ENCODE measurements around the gene GSS.

Gene GSS

DNA sequence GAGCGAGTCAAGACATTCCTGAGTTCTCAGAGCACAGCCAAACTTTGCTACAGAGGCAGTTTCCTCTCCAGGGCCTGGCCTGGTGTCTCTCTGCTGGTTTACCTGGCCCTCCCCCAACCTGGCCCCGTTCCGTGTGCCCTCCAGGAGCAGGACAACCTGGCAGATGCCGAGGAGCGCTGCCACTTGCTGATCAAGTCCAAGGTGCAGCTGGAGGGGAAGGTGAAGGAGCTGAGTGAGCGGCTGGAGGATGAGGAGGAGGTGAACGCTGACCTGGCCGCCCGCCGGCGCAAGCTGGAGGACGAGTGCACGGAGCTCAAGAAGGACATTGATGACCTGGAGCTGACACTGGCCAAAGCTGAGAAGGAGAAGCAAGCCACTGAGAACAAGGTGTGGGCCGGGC is 39.6 kb upstream of the GSS start:
- in situ Hi-C loops (cut with HindIII; ENCODE audit: low pct_ligation_motif_present, low pct_unique_long_range_greater_than_20kb, low sequenced_read_pairs), result no loop called here
- no peak for DNase-seq

DNA sequence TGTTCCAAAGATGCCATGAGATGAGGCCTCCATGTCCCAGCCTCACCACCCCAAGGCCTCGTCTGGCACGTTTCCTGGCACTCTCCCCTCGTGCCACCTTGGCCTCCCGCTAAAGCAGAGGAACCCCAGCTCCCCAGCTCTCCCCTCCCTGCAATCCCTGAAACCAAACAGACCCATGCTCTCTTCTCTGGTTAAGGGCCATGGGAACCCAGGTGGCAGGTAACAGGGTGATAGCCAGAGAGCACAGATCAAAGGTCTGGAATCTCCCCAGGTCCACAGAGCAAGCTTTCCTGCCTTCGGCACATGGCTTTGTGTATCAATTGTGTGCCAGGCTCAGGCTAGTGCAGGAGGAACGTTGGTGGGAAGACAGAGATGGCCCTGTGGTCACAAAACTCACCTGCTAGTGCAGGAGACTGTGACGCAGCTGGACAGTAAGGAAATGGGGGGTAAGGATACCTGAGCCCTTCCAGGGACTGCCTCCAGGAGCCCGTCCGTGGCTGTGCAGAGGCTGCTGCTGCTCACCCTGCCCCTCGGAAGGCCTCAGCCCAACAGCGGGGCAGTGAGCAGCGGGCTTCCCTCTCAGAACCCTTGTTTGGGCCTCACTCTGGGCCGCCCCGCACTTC is 39.0 kb upstream of the GSS start:
- in situ Hi-C loops (cut with HindIII; ENCODE audit: low pct_ligation_motif_present, low pct_unique_long_range_greater_than_20kb, low sequenced_read_pairs), result no loop called here

DNA sequence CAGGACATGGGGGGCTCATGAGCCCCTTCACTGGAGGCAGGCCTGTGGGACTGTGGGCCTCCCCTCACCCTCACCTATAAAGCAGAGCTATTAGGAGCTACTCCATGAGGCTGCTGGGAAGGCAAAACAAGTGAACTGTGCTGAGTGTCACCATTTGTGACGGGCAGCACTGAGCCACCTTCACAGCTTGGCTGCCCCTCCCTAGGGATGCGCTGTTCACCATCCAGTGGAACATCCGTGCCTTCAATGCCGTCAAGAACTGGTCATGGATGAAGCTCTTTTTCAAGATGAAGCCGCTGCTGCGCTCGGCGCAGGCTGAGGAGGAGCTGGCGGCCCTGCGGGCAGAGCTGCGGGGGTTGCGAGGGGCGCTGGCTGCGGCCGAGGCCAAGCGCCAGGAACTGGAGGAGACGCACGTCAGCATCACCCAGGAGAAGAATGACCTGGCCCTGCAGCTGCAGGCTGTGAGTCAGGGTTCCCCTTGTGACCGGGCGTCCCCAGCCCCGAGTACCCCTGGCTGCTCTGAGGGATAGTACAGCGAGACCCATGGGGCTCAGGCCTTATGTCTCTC is 38.4 kb upstream of the GSS start:
- in situ Hi-C loops (cut with HindIII; ENCODE audit: low pct_ligation_motif_present, low pct_unique_long_range_greater_than_20kb, low sequenced_read_pairs), result no loop called here
- DNase-seq, result no peak

More for the DNA sequence above, 39.0 kb upstream of the GSS start:
- DNase-seq, result no peak

DNA sequence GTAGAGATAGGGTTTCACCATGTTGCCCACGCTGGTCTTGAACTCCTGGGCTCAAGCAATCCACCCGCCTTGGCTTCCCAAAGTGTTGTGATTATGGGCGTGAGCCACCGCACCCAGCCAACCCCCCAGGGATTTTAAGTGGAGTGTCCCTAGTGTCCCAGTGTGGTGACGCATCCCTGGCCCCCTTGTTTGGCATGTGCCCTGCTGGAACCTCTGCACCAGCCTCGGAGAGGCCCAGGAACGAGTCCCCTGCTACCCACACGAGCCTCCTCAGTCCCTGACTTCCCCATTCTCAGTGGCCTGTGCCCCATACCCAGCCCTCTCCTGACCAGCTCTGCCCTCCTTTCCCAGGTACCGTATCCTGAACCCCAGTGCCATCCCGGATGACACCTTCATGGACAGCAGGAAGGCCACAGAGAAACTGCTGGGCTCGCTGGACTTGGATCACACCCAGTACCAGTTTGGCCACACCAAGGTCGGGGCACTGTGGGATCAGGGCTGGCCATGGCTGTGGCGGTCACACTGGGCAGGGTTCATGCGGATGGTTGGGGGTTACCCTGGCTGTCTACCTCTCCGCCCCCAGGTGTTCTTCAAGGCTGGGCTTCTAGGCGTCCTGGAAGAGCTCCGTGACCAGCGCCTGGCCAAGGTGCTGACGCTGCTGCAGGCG is 37.3 kb upstream of the GSS start:
- DNase-seq, result no peak
- in situ Hi-C loops (cut with HindIII; ENCODE audit: low pct_ligation_motif_present, low pct_unique_long_range_greater_than_20kb, low sequenced_read_pairs), result no loop called here

DNA sequence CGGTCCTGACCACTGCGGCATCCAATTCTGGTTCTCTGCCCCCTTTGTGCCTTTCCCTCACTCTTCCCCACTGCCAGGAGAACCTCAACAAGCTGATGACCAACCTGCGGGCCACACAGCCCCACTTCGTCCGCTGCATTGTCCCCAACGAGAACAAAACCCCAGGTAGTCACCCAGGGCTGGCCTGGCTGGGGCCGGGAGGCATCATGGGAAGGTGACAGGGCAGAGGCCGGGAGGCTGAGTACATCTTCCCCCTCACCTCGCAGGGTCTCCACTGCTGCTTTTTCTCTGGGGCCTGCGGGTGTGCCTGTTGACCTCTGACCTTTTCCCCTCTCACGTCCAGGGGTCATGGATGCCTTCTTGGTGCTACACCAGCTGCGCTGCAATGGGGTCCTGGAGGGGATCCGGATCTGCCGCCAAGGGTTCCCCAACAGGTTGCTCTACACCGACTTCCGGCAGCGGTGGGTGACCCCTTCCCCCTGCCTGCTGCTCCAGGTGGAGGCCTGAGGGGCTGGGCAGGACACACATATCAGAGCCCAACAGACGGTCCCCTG is 35.1 kb upstream of the GSS start:
- no peak for DNase-seq
- in situ Hi-C loops (cut with HindIII; ENCODE audit: low pct_ligation_motif_present, low pct_unique_long_range_greater_than_20kb, low sequenced_read_pairs), result no loop called here

DNA sequence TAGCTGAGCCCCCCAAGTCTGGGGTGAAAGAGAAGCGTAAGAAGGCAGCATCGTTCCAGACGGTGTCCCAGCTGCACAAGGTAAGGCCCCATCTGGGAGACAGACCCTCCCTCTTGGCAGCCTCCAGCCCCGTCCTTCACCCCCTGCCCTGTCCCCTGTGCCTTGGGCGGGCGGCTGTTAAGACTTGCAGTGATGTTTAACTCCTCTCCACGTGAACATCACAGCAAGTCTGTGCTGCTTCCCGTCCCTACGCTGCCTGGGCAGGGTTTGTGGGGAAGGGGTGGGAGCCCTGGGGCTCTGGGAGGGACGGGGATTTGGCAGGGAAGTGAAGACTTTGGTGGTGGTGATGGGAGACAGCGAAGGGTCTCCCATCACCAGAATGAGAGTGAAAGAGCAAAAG is 34.6 kb upstream of the GSS start:
- in situ Hi-C loops (cut with HindIII; ENCODE audit: low pct_ligation_motif_present, low pct_unique_long_range_greater_than_20kb, low sequenced_read_pairs), result no loop called here
- no peak for DNase-seq

DNA sequence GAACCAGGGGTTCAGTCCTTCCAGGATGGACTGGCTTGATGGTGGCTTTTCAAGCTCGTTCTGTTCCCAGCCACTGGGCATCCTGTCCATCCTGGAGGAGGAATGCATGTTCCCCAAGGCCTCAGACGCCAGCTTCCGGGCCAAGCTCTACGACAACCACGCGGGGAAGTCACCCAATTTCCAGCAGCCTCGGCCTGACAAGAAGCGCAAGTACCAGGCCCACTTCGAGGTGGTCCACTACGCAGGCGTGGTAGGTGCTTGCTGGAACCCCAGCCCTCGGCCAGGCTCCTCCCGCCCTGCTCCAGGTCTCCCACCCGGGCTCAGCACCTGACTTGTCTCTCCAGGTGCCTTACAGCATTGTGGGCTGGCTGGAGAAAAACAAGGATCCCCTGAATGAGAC is 34.1 kb upstream of the GSS start:
- in situ Hi-C loops (cut with HindIII; ENCODE audit: low pct_ligation_motif_present, low pct_unique_long_range_greater_than_20kb, low sequenced_read_pairs), result no loop called here
- DNase-seq, result no peak

DNA sequence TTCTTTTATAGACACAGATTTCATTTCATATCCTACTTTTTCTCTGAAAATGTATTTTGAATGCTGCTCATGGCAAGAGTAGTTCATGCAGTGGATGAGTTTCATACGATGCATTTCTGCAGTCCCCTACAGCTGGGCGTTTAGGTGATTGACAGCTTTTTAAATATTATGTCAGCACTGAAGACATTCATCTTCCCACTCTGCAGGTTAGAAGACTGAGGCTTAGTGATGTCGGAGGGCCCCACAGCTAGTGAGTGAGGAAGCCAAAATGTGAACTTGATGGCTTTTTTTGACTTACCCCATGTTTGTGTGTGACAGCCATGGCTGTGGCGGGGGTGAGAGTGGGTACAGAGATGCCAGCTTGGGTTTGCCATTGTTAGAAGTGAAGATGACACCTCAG is 33.5 kb upstream of the GSS start:
- DNase-seq, result no peak
- in situ Hi-C loops (cut with HindIII; ENCODE audit: low pct_ligation_motif_present, low pct_unique_long_range_greater_than_20kb, low sequenced_read_pairs), result no loop called here

DNA sequence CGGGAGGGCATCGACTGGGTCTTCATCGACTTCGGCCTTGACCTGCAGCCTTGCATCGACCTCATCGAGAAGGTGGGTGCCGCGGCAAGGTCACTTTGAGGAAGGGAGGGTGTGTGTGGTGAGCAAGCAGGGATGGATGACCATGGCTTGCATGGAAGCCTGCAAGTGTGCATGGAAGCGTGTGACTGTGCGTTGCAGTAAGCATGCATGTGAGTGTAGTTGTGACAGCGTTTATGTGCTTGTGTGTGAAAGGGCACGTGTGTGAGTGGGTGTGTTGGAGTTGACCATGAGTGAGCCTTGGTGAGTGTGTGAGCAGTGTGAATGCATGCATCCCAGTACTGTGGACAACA is 32.6 kb upstream of the GSS start:
- in situ Hi-C loops (cut with HindIII; ENCODE audit: low pct_ligation_motif_present, low pct_unique_long_range_greater_than_20kb, low sequenced_read_pairs), result no loop called here
- DNase-seq, result no peak

DNA sequence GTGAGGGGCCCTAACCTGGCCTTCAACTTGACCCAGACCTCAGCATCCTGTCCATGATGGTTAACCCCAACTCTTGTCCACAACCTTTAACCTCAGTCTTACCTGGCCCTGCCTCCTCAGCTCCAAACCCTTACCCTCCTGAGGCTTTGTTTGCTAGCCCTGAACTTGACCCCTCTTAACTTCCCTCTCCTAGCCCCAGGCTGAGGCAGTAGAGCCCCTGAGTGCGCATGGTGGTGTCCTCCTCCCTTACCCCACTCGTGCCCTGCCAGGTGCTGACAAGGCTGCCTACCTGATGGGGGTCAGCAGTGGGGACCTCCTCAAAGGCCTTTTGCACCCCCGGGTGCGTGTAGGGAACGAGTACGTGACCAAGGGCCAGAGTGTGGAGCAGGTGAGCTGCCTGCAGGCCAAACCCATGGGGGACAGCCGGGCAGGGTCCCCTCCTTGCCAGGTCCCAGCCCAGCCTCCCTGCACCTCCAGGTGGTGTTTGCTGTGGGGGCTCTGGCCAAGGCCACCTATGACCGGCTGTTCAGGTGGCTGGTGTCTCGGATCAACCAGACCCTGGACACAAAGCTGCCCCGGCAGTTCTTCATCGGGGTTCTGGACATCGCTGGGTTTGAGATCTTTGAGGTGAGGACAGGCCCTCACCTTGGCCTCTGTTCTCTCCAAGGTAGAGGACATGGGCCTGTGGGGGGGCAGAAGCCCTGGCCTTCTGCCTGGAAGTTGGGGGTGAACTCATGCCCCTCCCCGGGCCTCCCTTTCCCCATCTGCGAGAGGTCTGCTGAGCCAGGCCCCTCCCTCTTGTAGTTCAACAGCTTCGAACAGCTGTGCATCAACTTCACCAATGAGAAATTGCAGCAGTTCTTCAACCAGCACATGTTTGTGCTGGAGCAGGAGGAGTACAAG is 31.9 kb upstream of the GSS start:
- in situ Hi-C loops (cut with HindIII; ENCODE audit: low pct_ligation_motif_present, low pct_unique_long_range_greater_than_20kb, low sequenced_read_pairs), result no loop called here
- DNase-seq, result no peak

DNA sequence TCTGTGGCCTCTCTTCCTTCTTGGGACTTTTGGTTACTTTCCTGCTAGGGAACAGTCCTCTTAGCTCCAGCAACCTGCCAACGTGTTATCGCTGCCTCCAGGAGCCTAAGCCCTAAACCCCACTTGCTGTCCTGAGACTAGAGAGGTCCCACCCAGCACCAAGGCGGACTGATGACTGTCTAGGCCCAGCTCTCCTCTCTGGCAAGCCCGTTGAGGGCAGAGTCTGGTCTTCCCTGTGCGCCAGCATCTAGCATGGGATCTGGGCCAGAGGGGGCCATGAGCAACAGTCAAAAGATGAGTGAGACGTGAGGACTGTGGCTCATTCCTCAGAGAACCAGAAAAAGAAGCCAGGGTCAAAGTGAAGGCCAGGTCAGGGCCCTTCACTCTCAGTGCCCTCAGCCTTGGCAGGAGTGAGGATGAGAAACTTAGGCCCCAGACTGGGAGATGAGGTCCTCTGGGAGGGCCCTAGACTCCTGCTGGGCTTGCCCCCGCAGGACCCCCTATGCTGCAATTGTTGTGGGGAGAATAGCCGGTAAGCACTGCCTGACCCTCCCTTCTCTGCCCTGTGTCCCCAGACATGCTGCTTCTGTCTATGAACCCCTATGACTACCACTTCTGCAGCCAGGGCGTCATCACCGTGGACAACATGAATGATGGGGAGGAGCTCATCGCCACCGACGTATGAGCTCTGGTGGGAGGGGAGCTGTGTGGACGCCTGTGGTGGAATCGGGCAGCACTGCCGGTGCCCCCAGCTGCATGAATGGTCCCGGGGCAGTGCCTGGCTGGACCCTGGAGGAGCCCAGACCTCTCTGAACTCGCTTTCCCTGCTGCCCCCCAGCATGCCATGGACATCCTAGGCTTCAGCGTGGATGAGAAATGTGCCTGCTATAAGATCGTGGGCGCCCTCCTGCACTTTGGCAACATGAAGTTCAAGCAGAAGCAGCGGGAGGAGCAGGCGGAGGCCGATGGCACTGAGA is 31.0 kb upstream of the GSS start:
- in situ Hi-C loops (cut with HindIII; ENCODE audit: low pct_ligation_motif_present, low pct_unique_long_range_greater_than_20kb, low sequenced_read_pairs), result no loop called here

DNA sequence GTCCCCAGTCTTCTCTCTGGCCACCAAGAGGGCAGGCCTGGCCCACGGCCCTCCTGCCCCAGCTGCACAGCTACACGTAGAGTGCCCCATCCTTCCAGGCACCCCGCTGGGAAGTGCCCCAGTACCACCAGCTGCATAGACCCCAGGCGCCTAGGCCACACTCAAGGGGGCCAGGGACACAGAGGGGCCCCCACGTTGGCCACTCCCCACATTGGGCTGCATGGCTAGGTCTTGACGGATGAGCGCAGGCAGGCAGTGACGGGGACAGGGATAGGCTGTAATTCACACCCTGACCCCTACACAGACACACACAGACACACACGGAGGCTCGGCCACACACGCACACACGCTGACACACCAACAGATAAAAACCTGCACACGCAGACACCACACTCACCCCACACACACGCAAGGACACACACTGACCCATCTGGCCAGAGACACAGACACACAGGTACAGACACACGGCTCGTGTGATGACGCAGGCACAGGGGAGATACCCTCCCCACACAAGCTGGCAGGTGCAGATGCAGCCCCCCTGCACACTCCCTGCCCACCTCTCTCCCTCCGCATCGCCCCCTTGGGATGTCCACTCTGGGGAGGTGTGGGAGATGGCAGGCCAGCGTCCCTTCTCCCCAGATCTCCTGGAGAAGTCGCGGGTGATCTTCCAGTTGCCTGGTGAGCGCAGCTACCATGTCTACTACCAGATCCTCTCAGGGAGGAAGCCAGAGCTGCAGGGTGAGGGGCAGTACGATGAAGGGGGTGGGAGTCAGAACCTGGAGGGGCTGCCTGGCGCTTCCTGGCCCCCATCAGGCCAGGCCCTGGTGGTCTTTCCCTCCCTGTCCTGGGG is 30.1 kb upstream of the GSS start:
- in situ Hi-C loops (cut with HindIII; ENCODE audit: low pct_ligation_motif_present, low pct_unique_long_range_greater_than_20kb, low sequenced_read_pairs), result no loop called here
- no peak for DNase-seq

More for the DNA sequence above, 31.0 kb upstream of the GSS start:
- no peak for DNase-seq

DNA sequence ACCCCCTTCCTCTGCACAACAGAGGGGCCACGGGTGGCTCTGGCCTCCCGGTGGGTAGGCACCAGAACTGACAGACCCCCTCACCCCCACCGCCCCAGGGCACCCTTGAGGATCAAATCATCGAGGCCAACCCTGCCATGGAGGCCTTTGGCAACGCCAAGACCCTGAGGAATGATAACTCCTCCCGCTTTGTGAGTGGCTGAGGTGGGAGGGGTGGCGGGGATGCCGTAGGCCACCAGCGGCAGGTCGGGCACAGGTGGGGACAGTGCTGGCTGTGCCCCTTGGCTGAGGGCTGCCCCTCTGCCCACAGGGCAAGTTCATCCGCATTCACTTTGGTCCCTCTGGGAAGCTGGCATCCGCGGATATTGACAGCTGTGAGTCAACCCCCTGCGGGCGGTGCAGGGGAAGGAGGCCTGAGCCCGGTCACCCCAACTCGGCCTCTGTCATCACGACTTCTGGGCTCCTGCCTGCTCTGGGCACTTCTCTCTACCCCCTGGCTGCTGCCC is 29.2 kb upstream of the GSS start:
- DNase-seq, result no peak
- in situ Hi-C loops (cut with HindIII; ENCODE audit: low pct_ligation_motif_present, low pct_unique_long_range_greater_than_20kb, low sequenced_read_pairs), result no loop called here

DNA sequence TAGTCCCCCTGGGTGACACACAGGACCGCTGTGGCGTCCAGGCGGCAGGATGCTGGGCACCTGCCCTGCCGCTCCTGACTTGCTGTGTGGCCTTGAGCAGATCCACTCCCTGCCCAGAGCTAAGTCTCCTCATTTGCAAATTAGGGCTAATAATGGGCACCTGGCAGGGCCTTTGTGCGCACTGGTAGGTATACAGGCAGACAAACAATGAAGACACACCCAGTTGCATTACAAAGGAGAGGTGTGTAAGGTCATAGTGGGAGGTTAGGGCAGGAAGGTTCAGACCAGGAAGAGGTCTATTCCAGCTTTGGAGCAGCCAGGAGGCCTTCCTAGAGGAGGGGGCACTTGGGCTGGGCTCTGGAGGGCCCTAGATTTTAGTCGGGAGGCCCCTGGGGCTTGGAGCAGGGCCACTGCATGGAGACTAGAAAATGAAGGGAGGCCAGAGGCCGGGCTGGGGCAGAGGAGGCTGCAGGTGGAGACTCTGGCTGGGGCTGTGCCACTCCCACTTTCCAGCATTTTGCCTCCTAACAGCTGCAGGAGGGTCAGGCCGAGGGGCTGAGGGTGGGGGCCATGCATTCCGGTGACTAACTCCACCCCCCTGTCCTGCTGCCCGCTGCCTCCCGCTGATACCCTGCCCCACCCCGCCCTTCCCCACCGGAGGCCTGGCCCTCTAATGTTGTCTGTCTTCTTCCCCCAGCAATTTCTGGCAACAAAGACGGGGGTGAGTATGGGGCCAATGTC is 28.6 kb upstream of the GSS start:
- in situ Hi-C loops (cut with HindIII; ENCODE audit: low pct_ligation_motif_present, low pct_unique_long_range_greater_than_20kb, low sequenced_read_pairs), result no loop called here
- no peak for DNase-seq

DNA sequence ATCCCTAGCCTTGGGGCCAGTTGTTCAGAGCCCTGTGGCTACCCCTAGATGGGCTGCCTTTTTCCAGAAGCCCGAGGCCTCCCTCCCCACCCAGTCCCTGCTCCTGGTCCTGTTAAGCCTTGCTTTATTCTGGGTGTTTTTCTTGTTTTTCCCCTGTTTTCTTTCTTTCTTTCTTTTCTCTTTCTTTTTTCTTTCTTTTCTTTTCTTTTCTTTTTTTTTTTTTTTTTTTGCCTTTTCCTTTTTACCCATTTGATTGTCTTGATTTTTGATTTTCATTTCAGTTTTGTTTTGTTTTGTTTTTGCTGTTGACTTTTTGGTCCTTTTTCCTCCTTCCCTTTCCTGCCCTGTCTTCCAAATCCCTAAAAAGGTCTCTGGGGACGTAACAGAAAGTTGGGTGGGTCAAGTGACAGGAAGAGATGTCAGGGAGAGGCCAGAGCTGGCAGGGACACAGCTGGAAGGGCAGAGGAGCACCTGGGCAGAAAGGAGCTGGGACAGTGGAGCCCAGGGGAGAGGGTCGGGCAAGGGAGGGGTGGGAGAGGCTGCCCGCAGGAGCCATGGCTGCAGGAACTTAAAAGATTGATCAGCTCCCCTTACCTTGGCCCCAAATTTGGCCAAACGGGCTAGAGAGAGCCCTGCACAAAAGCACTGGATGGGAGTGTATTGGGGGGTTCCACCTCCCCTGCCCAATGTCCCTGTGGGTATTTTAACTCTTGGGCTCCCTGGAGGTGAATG is 27.6 kb upstream of the GSS start:
- DNase-seq, result no peak
- in situ Hi-C loops (cut with HindIII; ENCODE audit: low pct_ligation_motif_present, low pct_unique_long_range_greater_than_20kb, low sequenced_read_pairs), result no loop called here

All from ACHN (cell line).